Measurements from ENCODE around the gene MOB3B.
"Not testable (repeated sequence)": the region's sequence is repeated elsewhere in the genome, so short reads cannot be mapped to it uniquely, and the experiment has no call there.

The MOB3B gene

GRCh38 chr9:27475057-27475595 is 54.5 kb downstream of the MOB3B start:
- DNase-seq (ENCODE audit: low spot score): no peak

- DNase-seq (ENCODE audit: low spot score): no peak
Measured at GRCh38 chr9:27474305-27474704, 55.3 kb downstream of the MOB3B start.

GRCh38 chr9:27473111-27473529 is 56.5 kb downstream of the MOB3B start:
- DNase-seq (ENCODE audit: low spot score): peak; percentile 23

GRCh38 chr9:27472195-27472594 is 57.4 kb downstream of the MOB3B start:
- DNase-seq (ENCODE audit: low spot score): no peak

- no peak for DNase-seq (ENCODE audit: low spot score)
Measured at GRCh38 chr9:27471789-27472188, 57.8 kb downstream of the MOB3B start.

- no peak for DNase-seq (ENCODE audit: low spot score)
Measured at GRCh38 chr9:27471366-27471765, 58.2 kb downstream of the MOB3B start.

GRCh38 chr9:27470291-27470856 is 59.2 kb downstream of the MOB3B start:
- DNase-seq (ENCODE audit: low spot score): no peak

GRCh38 chr9:27469550-27469949 is 60.1 kb downstream of the MOB3B start:
- DNase-seq (ENCODE audit: low spot score): no peak

- no peak for DNase-seq (ENCODE audit: low spot score)
Measured at GRCh38 chr9:27468462-27469110, 61.0 kb downstream of the MOB3B start.

- DNase-seq (ENCODE audit: low spot score): no peak
Measured at GRCh38 chr9:27468000-27468399, 61.6 kb downstream of the MOB3B start.

GRCh38 chr9:27467486-27467885 is 62.1 kb downstream of the MOB3B start:
- no peak for DNase-seq (ENCODE audit: low spot score)

- not testable (repeated sequence) for DNase-seq (ENCODE audit: low spot score)
Measured at GRCh38 chr9:27466516-27466915, 63.1 kb downstream of the MOB3B start.

- not testable (repeated sequence) for DNase-seq (ENCODE audit: low spot score)
Measured at GRCh38 chr9:27464950-27465349, 64.7 kb downstream of the MOB3B start.

GRCh38 chr9:27462846-27463245 is 66.8 kb downstream of the MOB3B start:
- no peak for DNase-seq (ENCODE audit: low spot score)

GRCh38 chr9:27462434-27462833 is 67.2 kb downstream of the MOB3B start:
- DNase-seq (ENCODE audit: low spot score): no peak

GRCh38 chr9:27460226-27461023 is 69.2 kb downstream of the MOB3B start:
- no peak for DNase-seq (ENCODE audit: low spot score)

- DNase-seq (ENCODE audit: low spot score): no peak
Measured at GRCh38 chr9:27457445-27457844, 72.2 kb downstream of the MOB3B start.

- DNase-seq (ENCODE audit: low spot score): no peak
Measured at GRCh38 chr9:27453860-27454553, 75.6 kb downstream of the MOB3B start.

- no peak for DNase-seq (ENCODE audit: low spot score)
Measured at GRCh38 chr9:27451207-27451797, 78.3 kb downstream of the MOB3B start.

GRCh38 chr9:27450752-27451151 is 78.9 kb downstream of the MOB3B start:
- DNase-seq (ENCODE audit: low spot score): no peak

GRCh38 chr9:27448356-27448755 is 81.3 kb downstream of the MOB3B start:
- DNase-seq (ENCODE audit: low spot score): not testable (repeated sequence)

All from HuH-7 (cell line).